Cardiac muscle cell (in vitro differentiated cells and primary cell): ENCODE data around the gene CFAP58. TPM values are rescaled to one million over a fixed set of nuclear protein-coding genes. Genes with fewer than 3 reads are reported as not detected.

Experiments used
- DNase-seq, 2 donors: peaks; one replicate each; pipeline versions ENCODE4 v3.0.0 to v3.0.0-alpha.2; 2010 to 2017; ENCODE audit warnings: low read depth in 1 of 2, low spot score in 1 of 2
- H3K27ac ChIP-seq: fragments of 200-600 bp; sonication (generic); 2 replicates; pipeline ENCODE4 v1.5.1; 2016
- H3K27me3 ChIP-seq: fragments of 200-600 bp; sonication (generic); 2 replicates; pipeline ENCODE4 v1.6.0; 2016; ENCODE audit warnings: control low read depth
- H3K36me3 ChIP-seq: fragments of 200-600 bp; sonication (generic); 2 replicates; pipeline ENCODE4 v1.5.1; 2016; ENCODE audit warnings: control low read depth
- H3K4me1 ChIP-seq: fragments of 200-600 bp; sonication (generic); 2 replicates; pipeline ENCODE4 v1.8.1; 2017; ENCODE audit warnings: low read depth, mild to moderate bottlenecking, mixed run types
- H3K4me3 ChIP-seq: fragments of 200-600 bp; sonication (generic); 2 replicates; pipeline ENCODE4 v1.5.1; 2016; ENCODE audit warnings: mild to moderate bottlenecking
- H3K9me3 ChIP-seq: fragments of 200-600 bp; sonication (generic); 2 replicates; pipeline ENCODE4 v1.5.1; 2017; ENCODE audit warnings: low read depth, mild to moderate bottlenecking, control low read depth
- polyA plus RNA-seq: library from polyadenylated mRNA; unstranded; fragments of >200 nt; fragmentation: Nextera tagmentation; extraction: Ambion mirVana; gene quantifications from 2 replicates; pipeline ENCODE4 v1.2.1, GENCODE V29; 2016
- total RNA-seq: library from RNA; depleted of rRNA; stranded (reverse); fragments of >200 nt; gene quantifications from 2 replicates; pipeline ENCODE4 v1.2.3, GENCODE V29; 2016
- TF ChIP-seq, protein P1 (sequence below): IDR thresholded peaks from 2 replicates; pipeline ENCODE4 v1.5.1; 2012; ENCODE audit warnings: low read depth, mild to moderate bottlenecking, low read length

CFAP58 gene
- total and polyA plus RNA-seq, 2 experiments from 2014 or later: 1.1 to 1.9 TPM

DNA sequence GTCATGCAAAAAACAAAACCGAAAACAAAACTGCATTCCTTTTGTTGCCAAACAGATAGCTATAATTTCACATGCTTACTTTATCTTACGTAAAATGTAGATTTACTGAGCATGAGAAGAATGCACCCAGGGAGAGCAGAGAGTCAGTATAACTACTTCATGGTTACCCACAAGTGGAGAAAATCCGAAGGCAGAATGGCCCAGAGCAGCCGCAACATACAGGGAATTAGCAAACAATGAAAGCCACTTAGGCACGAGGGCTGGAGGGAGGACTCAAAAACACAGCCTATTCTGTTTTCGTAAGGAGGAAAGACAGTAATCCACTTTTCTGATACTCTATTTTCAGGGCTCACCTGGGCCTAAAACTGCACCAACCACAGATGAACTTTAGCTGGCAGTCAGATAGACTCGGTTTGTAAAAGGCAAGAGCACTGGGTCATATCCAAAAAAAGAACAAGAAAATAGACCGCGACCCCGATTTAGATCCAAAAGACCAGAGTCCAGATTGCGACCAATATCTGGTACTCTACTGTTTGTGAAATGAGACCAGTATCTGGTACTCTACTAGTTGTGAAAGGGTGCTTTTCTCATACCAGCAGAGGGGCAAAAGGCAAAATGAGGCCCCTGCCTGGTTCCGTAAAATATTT lies 16.7 kb upstream of the CFAP58 start:
- Histone ChIP-seq H3K27me3 (no peaks in the 10 kb centered on the region), H3K36me3 (no peaks in the 10 kb centered on the region), H3K9me3 (no peaks in the 10 kb centered on the region), H3K4me1 (peaks cover 51% of the 10 kb centered on the region), H3K4me3 (peak overlapping the region; percentile 85), H3K27ac (peak overlapping the region; percentile 100)
- TF ChIP-seq, protein P1, sequence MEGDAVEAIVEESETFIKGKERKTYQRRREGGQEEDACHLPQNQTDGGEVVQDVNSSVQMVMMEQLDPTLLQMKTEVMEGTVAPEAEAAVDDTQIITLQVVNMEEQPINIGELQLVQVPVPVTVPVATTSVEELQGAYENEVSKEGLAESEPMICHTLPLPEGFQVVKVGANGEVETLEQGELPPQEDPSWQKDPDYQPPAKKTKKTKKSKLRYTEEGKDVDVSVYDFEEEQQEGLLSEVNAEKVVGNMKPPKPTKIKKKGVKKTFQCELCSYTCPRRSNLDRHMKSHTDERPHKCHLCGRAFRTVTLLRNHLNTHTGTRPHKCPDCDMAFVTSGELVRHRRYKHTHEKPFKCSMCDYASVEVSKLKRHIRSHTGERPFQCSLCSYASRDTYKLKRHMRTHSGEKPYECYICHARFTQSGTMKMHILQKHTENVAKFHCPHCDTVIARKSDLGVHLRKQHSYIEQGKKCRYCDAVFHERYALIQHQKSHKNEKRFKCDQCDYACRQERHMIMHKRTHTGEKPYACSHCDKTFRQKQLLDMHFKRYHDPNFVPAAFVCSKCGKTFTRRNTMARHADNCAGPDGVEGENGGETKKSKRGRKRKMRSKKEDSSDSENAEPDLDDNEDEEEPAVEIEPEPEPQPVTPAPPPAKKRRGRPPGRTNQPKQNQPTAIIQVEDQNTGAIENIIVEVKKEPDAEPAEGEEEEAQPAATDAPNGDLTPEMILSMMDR: no peak
- DNase-seq: peak in 1 of 2 donors; percentile 85

DNA sequence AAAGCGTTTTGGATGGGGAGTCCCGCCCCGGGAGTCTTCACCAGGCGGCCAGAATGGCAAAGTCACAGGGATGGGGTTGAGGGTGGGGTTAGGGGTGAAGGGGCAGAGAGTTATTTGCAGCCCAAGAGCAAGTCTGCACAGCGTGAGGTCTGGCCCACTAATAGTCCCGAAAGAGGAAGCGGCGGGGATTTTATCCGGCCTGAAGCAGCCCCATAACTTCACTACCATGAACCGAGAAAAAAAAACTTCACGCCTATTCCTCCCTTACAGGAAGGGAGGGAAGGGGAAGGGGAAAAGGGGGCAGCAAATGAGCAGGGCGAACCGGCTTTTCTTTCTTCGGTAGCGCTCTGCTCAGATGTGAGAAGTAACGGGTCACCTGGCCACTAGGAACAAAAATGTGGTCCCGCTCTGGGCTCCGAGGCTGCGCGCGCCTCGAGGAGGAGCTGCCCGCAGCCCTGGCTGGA lies 16.1 kb upstream of the CFAP58 start:
- H3K27ac ChIP-seq: peak overlapping the region; percentile 100
- DNase-seq: peak in 1 of 2 donors; percentile 51

DNA sequence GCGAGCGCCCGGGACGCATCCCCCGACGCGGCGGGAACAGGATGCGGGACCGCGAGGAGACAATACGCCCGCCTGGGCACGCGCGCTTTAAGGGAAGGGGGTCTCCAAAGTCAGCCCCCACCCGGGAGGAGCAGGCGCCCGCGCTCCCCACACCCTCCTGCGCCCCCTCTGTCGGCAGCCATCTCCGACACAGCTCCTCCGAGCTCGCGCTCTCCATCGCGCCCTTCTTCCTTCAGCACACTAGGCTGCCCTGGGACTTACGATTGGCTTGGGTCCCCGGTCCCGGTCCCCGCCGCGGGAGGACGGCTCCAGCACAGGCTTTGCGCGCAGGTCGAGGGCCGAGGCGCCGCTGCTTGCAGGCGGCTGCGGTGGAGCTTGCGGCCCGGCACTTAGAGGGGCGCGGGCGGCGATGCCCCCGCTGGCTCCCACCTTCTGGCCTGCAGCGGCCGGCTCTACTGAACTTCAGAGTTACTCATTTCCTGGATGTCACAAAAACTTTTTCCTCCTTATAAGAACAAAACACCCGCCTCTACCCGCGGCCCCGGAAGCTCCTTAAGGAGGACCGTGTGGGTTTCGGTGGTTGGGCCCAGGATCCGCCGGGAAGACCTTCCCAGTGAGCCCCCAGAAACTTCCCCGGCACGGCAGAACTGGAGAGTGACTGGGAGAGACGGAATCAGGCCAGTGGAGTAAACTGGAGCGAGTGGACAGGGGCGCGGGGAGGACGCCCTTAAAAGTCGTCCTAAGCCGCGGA lies 15.5 kb upstream of the CFAP58 start, which contains the start of gene ITPRIP:
Gene ITPRIP (minus strand): TSS at position 481 of the 751 bp plus-strand sequence. CDS start 22,414 bp downstream, outside the sequence.
- peaks cover 44% of the 10 kb centered on the region for H3K4me1 ChIP-seq
- no peaks in the 10 kb centered on the region for H3K9me3 ChIP-seq
- no peaks in the 10 kb centered on the region for H3K27me3 ChIP-seq
- peak within 1 kb of the TSS; percentile 85 for H3K4me3 ChIP-seq
- TF ChIP-seq, protein P1: peak; percentile 20
- no peaks in the 10 kb centered on the region for H3K36me3 ChIP-seq
- peak; percentile 78 to 91 for DNase-seq
- H3K27ac ChIP-seq: peak within 1 kb of the TSS; percentile 100

More for the DNA sequence above, 16.1 kb upstream of the CFAP58 start:
- TF ChIP-seq, protein P1: no peak
- H3K9me3 ChIP-seq: no peaks in the 10 kb centered on the region
- H3K4me1 ChIP-seq: peaks cover 44% of the 10 kb centered on the region
- peak overlapping the region; percentile 85 for H3K4me3 ChIP-seq
- H3K36me3 ChIP-seq: no peaks in the 10 kb centered on the region
- H3K27me3 ChIP-seq: no peaks in the 10 kb centered on the region

DNA sequence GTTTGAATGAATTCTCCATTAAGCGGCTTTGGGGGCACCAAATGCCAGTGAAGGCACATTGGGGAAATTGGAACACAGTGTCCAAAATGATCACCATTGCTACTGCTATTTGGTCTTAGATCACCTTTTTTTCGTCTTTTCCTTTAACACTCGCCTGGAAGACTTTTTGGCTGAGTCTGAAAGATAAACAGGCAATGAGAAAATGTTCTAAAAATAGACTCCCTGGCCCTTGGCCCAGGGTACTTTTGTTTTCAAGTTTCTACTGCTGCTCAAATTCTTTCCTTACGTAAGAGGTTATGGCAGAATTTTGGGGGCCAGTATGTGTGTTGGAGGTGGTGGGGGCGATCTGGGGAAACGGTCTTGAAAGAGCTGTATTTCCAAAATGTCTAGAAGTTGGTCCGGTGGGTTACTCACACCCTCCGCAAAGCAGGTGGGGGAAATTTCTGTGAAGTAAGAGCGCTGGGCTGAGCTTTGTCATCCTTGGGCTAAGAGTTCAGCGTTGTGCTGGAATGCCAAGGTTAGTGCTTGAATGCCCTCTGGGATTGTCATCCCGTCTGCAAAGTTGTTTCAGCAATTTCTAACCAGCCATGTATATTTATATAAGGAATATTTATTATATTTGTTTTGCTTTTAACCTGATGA lies 14.0 kb upstream of the CFAP58 start:
- Histone ChIP-seq H3K27ac (peak overlapping the region; percentile 100), H3K27me3 (no peaks in the 10 kb centered on the region), H3K9me3 (no peaks in the 10 kb centered on the region), H3K4me1 (peaks cover 34% of the 10 kb centered on the region), H3K4me3 (peak overlapping the region; percentile 85), H3K36me3 (no peaks in the 10 kb centered on the region)
- TF ChIP-seq, protein P1: no peak
- peak; percentile 72 to 83 for DNase-seq

DNA sequence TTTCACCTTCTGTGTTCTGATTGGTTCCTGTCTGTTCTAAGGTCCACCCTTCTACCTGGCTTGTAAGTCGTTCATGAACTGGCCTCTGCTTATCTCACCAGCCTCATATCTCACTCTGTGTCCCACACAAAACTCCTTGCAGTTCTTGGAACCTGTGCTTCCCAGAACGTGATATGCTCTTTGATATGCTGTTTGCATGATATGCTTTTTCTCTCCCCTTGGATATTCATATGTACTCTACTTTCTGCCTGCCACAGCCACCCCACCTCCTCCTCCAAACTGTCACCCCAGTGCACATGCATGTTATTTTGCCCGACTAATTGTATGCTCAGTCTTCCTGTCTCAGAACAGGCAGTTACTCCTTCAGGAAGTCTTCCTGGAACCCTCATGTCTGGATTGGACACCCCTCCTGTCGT lies 13.5 kb upstream of the CFAP58 start:
- Histone ChIP-seq H3K27ac (peak overlapping the region; percentile 100), H3K27me3 (no peaks in the 10 kb centered on the region), H3K36me3 (no peaks in the 10 kb centered on the region), H3K4me3 (no peak overlapping the region), H3K9me3 (no peaks in the 10 kb centered on the region), H3K4me1 (peaks cover 32% of the 10 kb centered on the region)
- TF ChIP-seq, protein P1: no peak
- DNase-seq: no peak
